Heart right ventricle (tissue), 16 donors: ENCODE results near the gene CPVL. TPM values are rescaled to one million over a fixed set of nuclear protein-coding genes. Genes with fewer than 3 reads are reported as not detected.
A peak's percentile ranks its signal among the peaks of the same experiment; 100 is the strongest.

Experiments used
- ATAC-seq, 8 donors: fragments of 200-7000 bp; cut with Tn5 transposase; one replicate each; pipeline ENCODE4 v1.9.1; 2020; ENCODE audit warnings: mild to moderate bottlenecking in 8 of 8, moderate library complexity in 8 of 8, moderate number of reproducible peaks in 1 of 8
- DNase-seq, 2 donors: peaks; one replicate each; pipeline ENCODE4 v3.0.0-alpha.2; 2020
- H3K27ac ChIP-seq, 10 donors: fragments of 200-600 bp; sonication (generic) in 2 of 10; one replicate each; pipeline versions ENCODE4 v1.5.0 to v1.8.0; 2020 to 2022; ENCODE audit warnings: mild to moderate bottlenecking in 3 of 10
- H3K27me3 ChIP-seq, 7 donors: fragments of 200-600 bp; one replicate each; pipeline ENCODE4 v1.8.0; 2021 to 2022; ENCODE audit warnings: mild to moderate bottlenecking in 2 of 7
- H3K36me3 ChIP-seq, 9 donors: fragments of 200-600 bp; sonication (generic) in 1 of 9; one replicate each; pipeline versions ENCODE4 v1.5.0 to v1.8.0; 2020 to 2022; ENCODE audit warnings: mild to moderate bottlenecking in 2 of 9
- H3K4me1 ChIP-seq, 9 donors: fragments of 200-600 bp; sonication (generic) in 1 of 9; one replicate each; pipeline versions ENCODE4 v1.5.0 to v1.8.0; 2020 to 2022; ENCODE audit warnings: mild to moderate bottlenecking in 4 of 9
- H3K4me3 ChIP-seq, 10 donors: fragments of 200-600 bp; sonication (generic) in 2 of 10; one replicate each; pipeline versions ENCODE4 v1.5.0 to v1.8.0; 2020 to 2022; ENCODE audit warnings: mild to moderate bottlenecking in 7 of 10, moderate library complexity in 2 of 10
- H3K9me3 ChIP-seq, 11 donors: fragments of 200-600 bp in 10 of 11; sonication (generic) in 2 of 11; one replicate each; pipeline versions ENCODE4 v1.5.0 to v1.8.0; 2013 to 2022; ENCODE audit warnings: mild to moderate bottlenecking in 2 of 11, control low read depth in 1 of 11, moderate library complexity in 1 of 11
- CTCF ChIP-seq, 9 donors: fragments of 200-600 bp; sonication (generic) in 2 of 9; IDR thresholded peaks; one replicate each; pipeline versions ENCODE4 v1.5.0 to v1.8.0; 2021 to 2022; ENCODE audit warnings: antibody characterized with exemption in 9 of 9, mild to moderate bottlenecking in 5 of 9, moderate library complexity in 1 of 9
- WGBS, 2 donors: extraction: QIAGEN DNeasy Blood & Tissue Kit; methylation state at CpG; one replicate each; pipeline ENCODE4 v1.1.7; 2013; ENCODE audit warnings: inconsistent platforms in 1 of 2; 5-methylcytosine and 5-hydroxymethylcytosine counted together
- intact Hi-C, 10 donors: fragments of 100-400 bp; cut with DNase I; formaldehyde crosslinking; loops; one replicate each; pipeline versions ENCODE4 v1.11.1 to v1.14.2; 2022
- polyA plus RNA-seq, 2 donors: library from polyadenylated mRNA; stranded (reverse); fragments of 200-250 nt; gene quantifications; one replicate each; pipeline ENCODE4 v1.2.3, GENCODE V29; 2013
- total RNA-seq, 10 donors: library from RNA; stranded (reverse); fragmentation: NEBNext Ultra II Directional in 3 of 10; extraction: Animal tissue kit (Norgen Biotek cat#: 25700) in 3 of 10; gene quantifications; one replicate each; pipeline versions ENCODE4 v1.2.1 to v1.2.4, GENCODE V29; 2021 to 2023
- donor health status: Arrhythmogenic right ventricular cardiomyopathy.
- donor health status: ischemic (EF 13 %, LVEDD 7.1; RV severe dilation, severe dysfunction).
- donor health status: healthy with polysubstance abuse.
- donor health status: DM: no; HTN: yes; CAD: no.
- donor health status: DM: no; HTN: no; CAD: no.
- donor health status: ischemic (EF 25% LVEDD 6.9; RV normal size, moderate dysfunction).
- donor health status: ischemic (EF 25% LVEDD 5.7; RV mildly dilated, moderate dysfunction).
- donor health status: healthy.
- donor health status: DM: yes; HTN: yes; CAD: no.
- donor health status: Ischemic cardiomyopathy.
- donor health status: ischemic (EF 35%, LVEDD 5.7; RV mildly dilated, moderate dysfunction).
- donor health status: nonischemic (EF 11% LVEDD 7.7; RV severe dilation, severe dysfunction).
- donor health status: DM: yes; HTN: yes; CAD: no.
- donor health status: PGD.
- donor health status: ischemic (EF 29% LVEDD 5.4; RV normal size, mild dysfunction).
- donor health status: nonischemic (EF 23%, LVEDD 6.1; RV moderate dilation, normal function).

CPVL gene
- total and polyA plus RNA-seq, 12 donors = 49.4 to 215 (median 93.0) TPM

- 40 to 53% methylated on average over 2 of the region's 2 CpGs for WGBS, 2 donors
- Histone ChIP-seq H3K4me1 (peaks cover 3 to 52% (median 34%) of the 10 kb centered on the region in 9 donors), H3K4me3 (no peak overlapping the region), H3K36me3 (no peaks in the 10 kb centered on the region), H3K27ac (peak overlapping the region in 2 of 10 donors; percentile 9 to 37), H3K27me3 (no peaks in the 10 kb centered on the region), H3K9me3 (no peaks in the 10 kb centered on the region)
- no peak for DNase-seq
- intact Hi-C loops = no loop called here
- ATAC-seq = peak in 6 of 8 donors; percentile 25 to 46 (median 38)
- TF ChIP-seq CTCF (IDR thresholded peaks at IDR 0.05) = no peak
These were observed 105.8 kb downstream of the CPVL start for GRCh38 chr7:29040579-29040925.

GRCh38 chr7:29039821-29040578 is 106.3 kb downstream of the CPVL start:
- Histone ChIP-seq H3K27ac (peak overlapping the region in 2 of 10 donors; percentile 9 to 37), H3K4me3 (no peak overlapping the region), H3K27me3 (no peaks in the 10 kb centered on the region), H3K9me3 (no peaks in the 10 kb centered on the region), H3K4me1 (peaks cover 3 to 58% (median 39%) of the 10 kb centered on the region in 9 donors), H3K36me3 (no peaks in the 10 kb centered on the region)
- ATAC-seq = peak in 6 of 8 donors; percentile 60 to 77 (median 70)
- 42 to 58% methylated on average over 2 of the region's 2 CpGs for WGBS, 2 donors
- intact Hi-C loops = loop anchor here in 1 of 10 donors (5.0 to 10.0 kb wide), 2 partner anchors 53 to 55 kb away; no protein-coding TSS in a partner anchor
- no peak for DNase-seq
- no peak for TF ChIP-seq CTCF (IDR thresholded peaks at IDR 0.05)

GRCh38 chr7:29038463-29038862 is 107.9 kb downstream of the CPVL start:
- H3K27me3 ChIP-seq = no peaks in the 10 kb centered on the region
- no peak overlapping the region for H3K4me3 ChIP-seq
- intact Hi-C loops = loop anchor here in 1 of 10 donors (5.0 to 10.0 kb wide), 2 partner anchors 51 to 56 kb away; no protein-coding TSS in a partner anchor
- no peaks in the 10 kb centered on the region for H3K9me3 ChIP-seq
- DNase-seq (no peak), ATAC-seq (no peak)
- peaks cover 3 to 65% (median 44%) of the 10 kb centered on the region in 9 donors for H3K4me1 ChIP-seq
- H3K27ac ChIP-seq = peak overlapping the region in 2 of 10 donors; percentile 7 to 27
- no peaks in the 10 kb centered on the region for H3K36me3 ChIP-seq
- 70 to 72% methylated on average over 2 of the region's 2 CpGs for WGBS, 2 donors
- TF ChIP-seq CTCF (IDR thresholded peaks at IDR 0.05) = no peak

GRCh38 chr7:29035044-29035740 is 111.1 kb downstream of the CPVL start:
- intact Hi-C loops = loop anchor here in 1 of 10 donors (5.0 to 10.0 kb wide), 2 partner anchors 48 to 60 kb away; no protein-coding TSS in a partner anchor

More at GRCh38 chr7:29035044-29035740, 111.1 kb downstream of the CPVL start:
- Histone ChIP-seq H3K36me3 (no peaks in the 10 kb centered on the region), H3K27me3 (no peaks in the 10 kb centered on the region), H3K9me3 (no peaks in the 10 kb centered on the region), H3K4me3 (no peak overlapping the region), H3K4me1 (peaks cover 0 to 42% (median 24%) of the 10 kb centered on the region in 9 donors), H3K27ac (peak overlapping the region in 1 of 10 donors; percentile 12)
- DNase-seq (no peak), ATAC-seq (peak in 7 of 8 donors; percentile 25 to 91 (median 67))
- 80 to 85% methylated on average over 8 of the region's 8 CpGs for WGBS, 2 donors
- TF ChIP-seq CTCF (IDR thresholded peaks at IDR 0.05) = no peak
